ENCODE results near the gene ZNF254. TPM values are rescaled to one million over a fixed set of nuclear protein-coding genes. Genes with fewer than 3 reads are reported as not detected.
A peak's percentile ranks its signal among the peaks of the same experiment; 100 is the strongest.

The ZNF254 gene
- total RNA-seq, 4 donors from 2014 or later, result 11.7 to 14.3 (median 13.2) TPM

DNA sequence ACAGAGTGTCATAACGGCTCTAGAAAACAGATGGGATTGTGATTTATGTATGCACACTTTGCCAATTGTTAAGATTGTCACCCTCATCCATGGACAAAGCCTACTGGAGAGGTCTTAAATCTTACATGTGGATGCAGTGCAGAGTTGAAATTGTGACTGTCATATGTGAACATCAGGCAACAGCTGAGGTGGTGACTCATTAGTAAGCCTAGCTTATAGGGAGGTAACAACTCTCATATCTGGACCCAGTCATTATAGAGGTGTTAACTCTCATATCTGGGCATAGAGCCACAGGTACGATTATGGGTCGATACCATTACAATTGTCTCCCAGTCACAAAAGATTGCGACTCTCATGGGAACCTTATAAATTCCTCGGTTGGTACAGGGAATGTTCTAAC lies 29.8 kb upstream of the ZNF254 start:
- intact Hi-C loops (cut with DNase I; ENCODE audit: low total_unique reads), result no loop called here
- DNase-seq (ENCODE audit: low spot score in 2 of 2), result no peak
- no peak overlapping the region for H3K4me3 ChIP-seq (ENCODE audit: low read depth, poor library complexity, severe bottlenecking)
- TF ChIP-seq, protein P1, sequence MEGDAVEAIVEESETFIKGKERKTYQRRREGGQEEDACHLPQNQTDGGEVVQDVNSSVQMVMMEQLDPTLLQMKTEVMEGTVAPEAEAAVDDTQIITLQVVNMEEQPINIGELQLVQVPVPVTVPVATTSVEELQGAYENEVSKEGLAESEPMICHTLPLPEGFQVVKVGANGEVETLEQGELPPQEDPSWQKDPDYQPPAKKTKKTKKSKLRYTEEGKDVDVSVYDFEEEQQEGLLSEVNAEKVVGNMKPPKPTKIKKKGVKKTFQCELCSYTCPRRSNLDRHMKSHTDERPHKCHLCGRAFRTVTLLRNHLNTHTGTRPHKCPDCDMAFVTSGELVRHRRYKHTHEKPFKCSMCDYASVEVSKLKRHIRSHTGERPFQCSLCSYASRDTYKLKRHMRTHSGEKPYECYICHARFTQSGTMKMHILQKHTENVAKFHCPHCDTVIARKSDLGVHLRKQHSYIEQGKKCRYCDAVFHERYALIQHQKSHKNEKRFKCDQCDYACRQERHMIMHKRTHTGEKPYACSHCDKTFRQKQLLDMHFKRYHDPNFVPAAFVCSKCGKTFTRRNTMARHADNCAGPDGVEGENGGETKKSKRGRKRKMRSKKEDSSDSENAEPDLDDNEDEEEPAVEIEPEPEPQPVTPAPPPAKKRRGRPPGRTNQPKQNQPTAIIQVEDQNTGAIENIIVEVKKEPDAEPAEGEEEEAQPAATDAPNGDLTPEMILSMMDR (IDR thresholded peaks at IDR 0.05), result no peak
- TF ChIP-seq POLR2A (IDR thresholded peaks at IDR 0.05), result no peak
- 73 to 83% methylated on average over 5 of the region's 5 CpGs for WGBS, 2 donors

DNA sequence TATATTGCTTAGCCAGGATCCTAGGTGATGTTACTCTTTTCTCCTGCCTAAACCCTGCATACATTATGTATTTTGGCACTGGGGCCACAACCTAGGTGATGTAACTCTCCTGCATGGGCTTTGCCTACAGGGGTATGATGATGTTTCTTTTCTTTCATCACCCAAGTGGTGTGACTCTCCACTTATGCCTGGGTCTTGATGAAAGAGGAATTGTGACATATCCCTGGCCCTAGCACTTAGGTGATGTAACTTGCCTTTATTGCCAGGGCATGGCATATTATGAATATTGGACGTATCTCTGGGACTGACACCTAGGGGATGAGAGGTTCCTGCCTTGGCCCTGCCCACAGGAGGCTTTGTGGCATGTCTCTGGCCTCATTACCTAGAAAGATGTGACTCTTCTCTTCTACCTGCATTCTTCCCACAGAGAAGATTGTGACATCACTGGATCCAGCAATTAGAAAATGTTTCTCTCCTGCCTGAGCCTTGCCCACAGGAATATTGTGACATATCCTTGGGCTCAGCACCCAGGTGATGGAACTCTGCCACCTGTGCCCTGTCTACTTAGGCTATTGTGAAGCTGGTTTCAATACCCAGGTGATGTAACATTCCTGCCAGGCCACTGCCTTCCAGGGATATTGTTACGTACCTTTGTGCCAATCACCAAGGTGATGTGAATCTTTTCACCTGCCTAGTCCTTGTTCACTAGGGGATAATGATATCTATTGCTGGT lies 27.3 kb upstream of the ZNF254 start:
- intact Hi-C loops (cut with DNase I; ENCODE audit: low total_unique reads), result loop anchor here (10.0 kb wide), 1 partner anchor 285 kb away; no protein-coding TSS in a partner anchor
- WGBS, 2 donors, result 78 to 85% methylated on average over 2 of the region's 2 CpGs
- TF ChIP-seq, protein P1 (IDR thresholded peaks at IDR 0.05), result no peak
- no peak for TF ChIP-seq POLR2A (IDR thresholded peaks at IDR 0.05)

DNA sequence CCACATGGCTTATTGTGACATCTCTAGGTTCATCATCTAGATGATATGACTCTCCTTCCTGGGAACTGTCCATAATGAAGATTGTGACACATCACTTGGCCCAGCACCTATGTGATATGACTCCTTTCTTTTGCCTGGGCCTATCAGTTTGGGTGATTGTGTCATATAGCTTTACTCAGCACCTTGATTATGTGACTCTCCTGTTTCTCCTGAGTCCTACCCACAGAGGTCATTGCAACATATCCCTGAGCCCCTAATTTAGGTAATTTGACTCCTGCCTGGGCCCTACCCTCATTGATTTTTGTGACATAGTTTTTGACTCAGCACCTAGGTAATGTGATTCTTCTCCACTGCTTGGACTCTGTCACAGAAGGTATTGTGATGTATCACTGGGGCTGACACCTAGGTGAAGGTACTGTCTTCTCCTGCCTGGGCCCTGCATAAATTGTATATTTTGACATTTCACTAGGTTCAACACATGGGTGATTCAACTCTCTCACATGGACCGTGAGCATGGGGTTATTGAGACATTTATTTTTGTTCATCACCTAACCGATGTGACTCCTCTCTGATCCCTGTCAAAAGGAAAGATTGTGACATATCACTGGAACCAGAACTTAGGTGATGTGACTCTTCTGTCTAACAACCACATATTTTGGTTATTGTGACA lies 26.2 kb upstream of the ZNF254 start:
- intact Hi-C loops (cut with DNase I; ENCODE audit: low total_unique reads), result loop anchor here (10.0 kb wide), 1 partner anchor 286 kb away; no protein-coding TSS in a partner anchor
- no peak overlapping the region for H3K4me3 ChIP-seq (ENCODE audit: low read depth, poor library complexity, severe bottlenecking)
- TF ChIP-seq, protein P1 (IDR thresholded peaks at IDR 0.05), result no peak
- no peak for TF ChIP-seq POLR2A (IDR thresholded peaks at IDR 0.05)
- 88 to 93% methylated on average over 2 of the region's 2 CpGs for WGBS, 2 donors
- DNase-seq (ENCODE audit: low spot score in 2 of 2), result peak in 1 of 2 donors; percentile 18

More for the DNA sequence above, 27.3 kb upstream of the ZNF254 start:
- peak in 1 of 2 donors; percentile 78 for DNase-seq (ENCODE audit: low spot score in 2 of 2)
- no peak overlapping the region for H3K4me3 ChIP-seq (ENCODE audit: low read depth, poor library complexity, severe bottlenecking)

DNA sequence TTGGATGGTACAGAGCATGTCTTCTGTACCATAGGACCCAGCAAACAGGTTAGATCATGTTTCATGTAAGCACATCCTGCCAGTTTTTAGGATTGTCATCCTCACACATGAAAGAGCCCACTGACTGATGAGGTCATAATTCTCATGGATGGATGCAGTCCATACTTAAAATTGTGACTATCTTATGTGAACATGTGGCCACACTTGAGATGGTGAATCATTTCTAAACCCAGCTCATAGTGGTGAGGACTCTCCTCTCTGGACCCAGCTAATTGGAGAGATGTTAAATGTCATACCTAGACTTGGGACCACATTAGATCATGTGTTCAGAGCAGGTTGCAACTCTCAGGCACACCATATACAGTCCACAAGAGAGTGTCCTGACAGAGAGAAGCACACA lies 24.8 kb upstream of the ZNF254 start:
- TF ChIP-seq, protein P1 (IDR thresholded peaks at IDR 0.05), result no peak
- TF ChIP-seq POLR2A (IDR thresholded peaks at IDR 0.05), result no peak
- H3K4me3 ChIP-seq (ENCODE audit: low read depth, poor library complexity, severe bottlenecking), result no peak overlapping the region
- peak in 1 of 2 donors; percentile 2 for DNase-seq (ENCODE audit: low spot score in 2 of 2)
- intact Hi-C loops (cut with DNase I; ENCODE audit: low total_unique reads), result loop anchor here (10.0 kb wide), 1 partner anchor 287 kb away; no protein-coding TSS in a partner anchor

DNA sequence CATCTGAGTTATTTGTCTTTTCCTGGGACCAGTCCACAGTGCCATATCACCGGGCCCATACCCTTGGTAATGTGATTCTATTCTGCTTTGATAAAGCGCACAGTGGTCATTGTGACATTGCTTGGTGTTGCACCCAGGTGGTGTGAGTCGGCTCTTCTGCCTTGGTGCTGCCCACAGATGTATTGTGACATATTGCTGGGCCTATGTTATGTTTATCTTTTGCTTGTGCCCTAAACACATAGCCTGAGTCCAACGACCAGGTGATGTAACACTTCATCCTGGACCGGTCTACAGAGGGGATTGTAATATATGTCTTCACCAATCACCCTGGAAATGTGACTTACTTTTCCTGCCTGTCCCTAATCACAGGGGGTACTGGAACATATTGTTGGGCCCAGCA lies 23.7 kb upstream of the ZNF254 start:
- WGBS, 2 donors, result 87 to 98% methylated on average over 5 of the region's 5 CpGs
- DNase-seq (ENCODE audit: low spot score in 2 of 2), result peak in 1 of 2 donors; percentile 37
- intact Hi-C loops (cut with DNase I; ENCODE audit: low total_unique reads), result loop anchor here (10.0 kb wide), 1 partner anchor 288 kb away; no protein-coding TSS in a partner anchor
- TF ChIP-seq POLR2A (IDR thresholded peaks at IDR 0.05), result no peak
- TF ChIP-seq, protein P1 (IDR thresholded peaks at IDR 0.05), result no peak
- H3K4me3 ChIP-seq (ENCODE audit: low read depth, poor library complexity, severe bottlenecking), result no peak overlapping the region

Data from lower leg skin (tissue), 4 donors.